ENCODE results near the gene FAIM2. TPM values are rescaled to one million over a fixed set of nuclear protein-coding genes. Genes with fewer than 3 reads are reported as not detected.

The FAIM2 gene
- total and polyA plus RNA-seq, 9 donors, result under 0.01 to 19.3 (median 2.4) TPM

- H3K9me3 ChIP-seq, result no peaks in the 10 kb centered on the region
- peak within 1 kb of the TSS; percentile 63 to 85 for H3K27ac ChIP-seq
- intact Hi-C loops (cut with DNase I), result no loop called here
- DNase-seq, result peak; percentile 89 to 94 (median 90)
- H3K36me3 ChIP-seq, result no peaks in the 10 kb centered on the region
- TF ChIP-seq POLR2A (IDR thresholded peaks at IDR 0.05) (peak; percentile 85), CTCF (IDR thresholded peaks at IDR 0.05) (peak in 1 of 3 donors; percentile 13), EP300 (IDR thresholded peaks at IDR 0.05) (no peak)
- peaks cover 6% of the 10 kb centered on the region for H3K4me1 ChIP-seq (ENCODE audit: insufficient read depth)
- peak within 1 kb of the TSS; percentile 71 for H3K4me3 ChIP-seq
- H3K27me3 ChIP-seq, result no peaks in the 10 kb centered on the region
- WGBS, 3 donors, result 0 to 1% (median 1%) methylated on average over 55 of the region's 55 CpGs
Observed at GRCh38 chr12:49842519-49843352, 61.0 kb downstream of the FAIM2 start, which contains the start of gene BCDIN3D. BCDIN3D (minus strand) TSS chr12:49843106; CDS start chr12:49843087, 19 bp downstream.

- Histone ChIP-seq H3K27me3 (no peaks in the 10 kb centered on the region), H3K4me1 (ENCODE audit: insufficient read depth) (peaks cover 6% of the 10 kb centered on the region), H3K4me3 (no peak overlapping the region), H3K9me3 (no peaks in the 10 kb centered on the region), H3K36me3 (no peaks in the 10 kb centered on the region), H3K27ac (no peak overlapping the region)
- peak in 2 of 3 donors; percentile 11 for TF ChIP-seq CTCF (IDR thresholded peaks at IDR 0.05)
- TF ChIP-seq POLR2A (IDR thresholded peaks at IDR 0.05), result no peak
- 52 to 56% (median 52%) methylated on average over 3 of the region's 3 CpGs for WGBS, 3 donors
- intact Hi-C loops (cut with DNase I), result loop anchor here in 2 of 4 donors (2.0 to 10.0 kb wide), 2 partner anchors 62 to 64 kb away; no protein-coding TSS in a partner anchor
- DNase-seq, result no peak
Observed at GRCh38 chr12:49838973-49839633, 64.6 kb downstream of the FAIM2 start.

GRCh38 chr12:49832836-49833421, 70.8 kb downstream of the FAIM2 start:
- H3K27ac ChIP-seq, result no peak overlapping the region
- H3K36me3 ChIP-seq, result no peaks in the 10 kb centered on the region
- TF ChIP-seq CTCF (IDR thresholded peaks at IDR 0.05), result no peak
- TF ChIP-seq EP300 (IDR thresholded peaks at IDR 0.05), result no peak
- no peak for TF ChIP-seq POLR2A (IDR thresholded peaks at IDR 0.05)
- no peaks in the 10 kb centered on the region for H3K4me1 ChIP-seq (ENCODE audit: insufficient read depth)
- H3K4me3 ChIP-seq, result no peak overlapping the region
- WGBS, 3 donors, result 75 to 80% (median 75%) methylated on average over 5 of the region's 5 CpGs
- no peak for DNase-seq
- no peaks in the 10 kb centered on the region for H3K27me3 ChIP-seq
- intact Hi-C loops (cut with DNase I), result loop anchor here in 1 of 4 donors (10.0 kb wide), 1 partner anchor 58 kb away; no protein-coding TSS in a partner anchor
- H3K9me3 ChIP-seq, result no peaks in the 10 kb centered on the region

GRCh38 chr12:49831717-49832116, 72.0 kb downstream of the FAIM2 start:
- Histone ChIP-seq H3K4me3 (no peak overlapping the region), H3K27me3 (no peaks in the 10 kb centered on the region), H3K9me3 (no peaks in the 10 kb centered on the region), H3K36me3 (no peaks in the 10 kb centered on the region), H3K27ac (no peak overlapping the region), H3K4me1 (ENCODE audit: insufficient read depth) (peaks cover 1% of the 10 kb centered on the region)
- intact Hi-C loops (cut with DNase I), result loop anchor here in 1 of 4 donors (10.0 kb wide), 1 partner anchor 57 kb away; no protein-coding TSS in a partner anchor
- DNase-seq, result no peak
- no peak for TF ChIP-seq EP300 (IDR thresholded peaks at IDR 0.05)
- no peak for TF ChIP-seq CTCF (IDR thresholded peaks at IDR 0.05)
- TF ChIP-seq POLR2A (IDR thresholded peaks at IDR 0.05), result no peak
- 92 to 94% (median 93%) methylated on average over 2 of the region's 2 CpGs for WGBS, 3 donors
